Measurements from ENCODE around the gene SSTR5. TPM values are rescaled to one million over a fixed set of nuclear protein-coding genes. Genes with fewer than 3 reads are reported as not detected.

SSTR5 gene
- total RNA-seq, 1 donor from 2014 or later: 0.47 TPM

- no peak for DNase-seq (ENCODE audit: low spot score)
These were observed 30.5 kb downstream of the SSTR5 start for GRCh38 chr16:1102921-1103635.

- no peak for DNase-seq (ENCODE audit: low spot score)
These were observed 31.1 kb downstream of the SSTR5 start for GRCh38 chr16:1103636-1103980.

GRCh38 chr16:1105888-1106620 lies 33.5 kb downstream of the SSTR5 start:
- DNase-seq (ENCODE audit: low spot score): peak; percentile 64

GRCh38 chr16:1106659-1107058 lies 34.1 kb downstream of the SSTR5 start:
- no peak for DNase-seq (ENCODE audit: low spot score)

- no peak for DNase-seq (ENCODE audit: low spot score)
These were observed 34.6 kb downstream of the SSTR5 start for GRCh38 chr16:1107141-1107540.

- no peak for DNase-seq (ENCODE audit: low spot score)
These were observed 35.2 kb downstream of the SSTR5 start for GRCh38 chr16:1107731-1108130.

GRCh38 chr16:1108299-1109252 lies 36.0 kb downstream of the SSTR5 start:
- DNase-seq (ENCODE audit: low spot score): peak; percentile 73

GRCh38 chr16:1109648-1110047 lies 37.1 kb downstream of the SSTR5 start:
- DNase-seq (ENCODE audit: low spot score): no peak

- no peak for DNase-seq (ENCODE audit: low spot score)
These were observed 40.1 kb downstream of the SSTR5 start for GRCh38 chr16:1112506-1113184.

- DNase-seq (ENCODE audit: low spot score): no peak
These were observed 40.9 kb downstream of the SSTR5 start for GRCh38 chr16:1113489-1113888.

GRCh38 chr16:1113889-1114526 lies 41.5 kb downstream of the SSTR5 start:
- no peak for DNase-seq (ENCODE audit: low spot score)

- DNase-seq (ENCODE audit: low spot score): no peak
These were observed 44.1 kb downstream of the SSTR5 start for GRCh38 chr16:1116693-1117077.

- no peak for DNase-seq (ENCODE audit: low spot score)
These were observed 44.8 kb downstream of the SSTR5 start for GRCh38 chr16:1117176-1117900.

GRCh38 chr16:1117926-1118325 lies 45.4 kb downstream of the SSTR5 start:
- no peak for DNase-seq (ENCODE audit: low spot score)

GRCh38 chr16:1119129-1119528 lies 46.6 kb downstream of the SSTR5 start:
- no peak for DNase-seq (ENCODE audit: low spot score)

- no peak for DNase-seq (ENCODE audit: low spot score)
These were observed 47.4 kb downstream of the SSTR5 start for GRCh38 chr16:1119766-1120576.

GRCh38 chr16:1120577-1120941 lies 48.0 kb downstream of the SSTR5 start:
- no peak for DNase-seq (ENCODE audit: low spot score)

- no peak for DNase-seq (ENCODE audit: low spot score)
These were observed 48.5 kb downstream of the SSTR5 start for GRCh38 chr16:1121009-1121408.

- no peak for DNase-seq (ENCODE audit: low spot score)
These were observed 49.3 kb downstream of the SSTR5 start for GRCh38 chr16:1121601-1122397.
